ENCODE measurements around the gene TTC19.

DNA sequence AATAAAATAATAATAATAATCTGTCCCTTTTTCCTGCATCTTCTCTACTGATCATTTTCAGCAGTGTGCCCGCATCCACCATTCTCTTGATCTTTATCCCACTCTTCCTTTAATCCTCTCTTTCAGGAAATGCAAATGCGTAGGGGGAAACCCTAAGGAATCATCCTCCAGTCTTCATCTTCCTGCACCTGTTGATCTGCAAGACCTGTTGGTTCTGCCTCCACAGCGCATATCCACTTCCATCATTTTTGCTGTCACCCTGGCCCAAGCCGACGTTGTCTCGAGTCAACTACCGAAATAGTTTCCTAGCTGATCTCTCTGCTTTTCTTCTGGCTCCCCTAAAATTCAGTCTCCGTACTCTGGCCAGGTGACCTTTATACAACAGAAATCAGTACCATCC is 30.2 kb upstream of the TTC19 start:
- TF ChIP-seq, protein P1, sequence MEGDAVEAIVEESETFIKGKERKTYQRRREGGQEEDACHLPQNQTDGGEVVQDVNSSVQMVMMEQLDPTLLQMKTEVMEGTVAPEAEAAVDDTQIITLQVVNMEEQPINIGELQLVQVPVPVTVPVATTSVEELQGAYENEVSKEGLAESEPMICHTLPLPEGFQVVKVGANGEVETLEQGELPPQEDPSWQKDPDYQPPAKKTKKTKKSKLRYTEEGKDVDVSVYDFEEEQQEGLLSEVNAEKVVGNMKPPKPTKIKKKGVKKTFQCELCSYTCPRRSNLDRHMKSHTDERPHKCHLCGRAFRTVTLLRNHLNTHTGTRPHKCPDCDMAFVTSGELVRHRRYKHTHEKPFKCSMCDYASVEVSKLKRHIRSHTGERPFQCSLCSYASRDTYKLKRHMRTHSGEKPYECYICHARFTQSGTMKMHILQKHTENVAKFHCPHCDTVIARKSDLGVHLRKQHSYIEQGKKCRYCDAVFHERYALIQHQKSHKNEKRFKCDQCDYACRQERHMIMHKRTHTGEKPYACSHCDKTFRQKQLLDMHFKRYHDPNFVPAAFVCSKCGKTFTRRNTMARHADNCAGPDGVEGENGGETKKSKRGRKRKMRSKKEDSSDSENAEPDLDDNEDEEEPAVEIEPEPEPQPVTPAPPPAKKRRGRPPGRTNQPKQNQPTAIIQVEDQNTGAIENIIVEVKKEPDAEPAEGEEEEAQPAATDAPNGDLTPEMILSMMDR (conservative IDR thresholded peaks at IDR 0.05; ENCODE audit: low read depth in 2 of 2) = no peak
- TF ChIP-seq, protein P2, sequence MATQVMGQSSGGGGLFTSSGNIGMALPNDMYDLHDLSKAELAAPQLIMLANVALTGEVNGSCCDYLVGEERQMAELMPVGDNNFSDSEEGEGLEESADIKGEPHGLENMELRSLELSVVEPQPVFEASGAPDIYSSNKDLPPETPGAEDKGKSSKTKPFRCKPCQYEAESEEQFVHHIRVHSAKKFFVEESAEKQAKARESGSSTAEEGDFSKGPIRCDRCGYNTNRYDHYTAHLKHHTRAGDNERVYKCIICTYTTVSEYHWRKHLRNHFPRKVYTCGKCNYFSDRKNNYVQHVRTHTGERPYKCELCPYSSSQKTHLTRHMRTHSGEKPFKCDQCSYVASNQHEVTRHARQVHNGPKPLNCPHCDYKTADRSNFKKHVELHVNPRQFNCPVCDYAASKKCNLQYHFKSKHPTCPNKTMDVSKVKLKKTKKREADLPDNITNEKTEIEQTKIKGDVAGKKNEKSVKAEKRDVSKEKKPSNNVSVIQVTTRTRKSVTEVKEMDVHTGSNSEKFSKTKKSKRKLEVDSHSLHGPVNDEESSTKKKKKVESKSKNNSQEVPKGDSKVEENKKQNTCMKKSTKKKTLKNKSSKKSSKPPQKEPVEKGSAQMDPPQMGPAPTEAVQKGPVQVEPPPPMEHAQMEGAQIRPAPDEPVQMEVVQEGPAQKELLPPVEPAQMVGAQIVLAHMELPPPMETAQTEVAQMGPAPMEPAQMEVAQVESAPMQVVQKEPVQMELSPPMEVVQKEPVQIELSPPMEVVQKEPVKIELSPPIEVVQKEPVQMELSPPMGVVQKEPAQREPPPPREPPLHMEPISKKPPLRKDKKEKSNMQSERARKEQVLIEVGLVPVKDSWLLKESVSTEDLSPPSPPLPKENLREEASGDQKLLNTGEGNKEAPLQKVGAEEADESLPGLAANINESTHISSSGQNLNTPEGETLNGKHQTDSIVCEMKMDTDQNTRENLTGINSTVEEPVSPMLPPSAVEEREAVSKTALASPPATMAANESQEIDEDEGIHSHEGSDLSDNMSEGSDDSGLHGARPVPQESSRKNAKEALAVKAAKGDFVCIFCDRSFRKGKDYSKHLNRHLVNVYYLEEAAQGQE (IDR thresholded peaks at IDR 0.05; ENCODE audit: unreplicated experiment) = no peak
- no peak for TF ChIP-seq JUNB (IDR thresholded peaks at IDR 0.05; ENCODE audit: unreplicated experiment)
- TF ChIP-seq POLR2AphosphoS5 (IDR thresholded peaks at IDR 0.05; ENCODE audit: low read depth) = no peak
- TF ChIP-seq ZNF331 (CRISPR knock-in tag; IDR thresholded peaks at IDR 0.05; ENCODE audit: low read depth) = no peak
- TF ChIP-seq EZH2phosphoT487 (IDR thresholded peaks at IDR 0.05; ENCODE audit: unreplicated experiment) = no peak
- TF ChIP-seq, protein P3, sequence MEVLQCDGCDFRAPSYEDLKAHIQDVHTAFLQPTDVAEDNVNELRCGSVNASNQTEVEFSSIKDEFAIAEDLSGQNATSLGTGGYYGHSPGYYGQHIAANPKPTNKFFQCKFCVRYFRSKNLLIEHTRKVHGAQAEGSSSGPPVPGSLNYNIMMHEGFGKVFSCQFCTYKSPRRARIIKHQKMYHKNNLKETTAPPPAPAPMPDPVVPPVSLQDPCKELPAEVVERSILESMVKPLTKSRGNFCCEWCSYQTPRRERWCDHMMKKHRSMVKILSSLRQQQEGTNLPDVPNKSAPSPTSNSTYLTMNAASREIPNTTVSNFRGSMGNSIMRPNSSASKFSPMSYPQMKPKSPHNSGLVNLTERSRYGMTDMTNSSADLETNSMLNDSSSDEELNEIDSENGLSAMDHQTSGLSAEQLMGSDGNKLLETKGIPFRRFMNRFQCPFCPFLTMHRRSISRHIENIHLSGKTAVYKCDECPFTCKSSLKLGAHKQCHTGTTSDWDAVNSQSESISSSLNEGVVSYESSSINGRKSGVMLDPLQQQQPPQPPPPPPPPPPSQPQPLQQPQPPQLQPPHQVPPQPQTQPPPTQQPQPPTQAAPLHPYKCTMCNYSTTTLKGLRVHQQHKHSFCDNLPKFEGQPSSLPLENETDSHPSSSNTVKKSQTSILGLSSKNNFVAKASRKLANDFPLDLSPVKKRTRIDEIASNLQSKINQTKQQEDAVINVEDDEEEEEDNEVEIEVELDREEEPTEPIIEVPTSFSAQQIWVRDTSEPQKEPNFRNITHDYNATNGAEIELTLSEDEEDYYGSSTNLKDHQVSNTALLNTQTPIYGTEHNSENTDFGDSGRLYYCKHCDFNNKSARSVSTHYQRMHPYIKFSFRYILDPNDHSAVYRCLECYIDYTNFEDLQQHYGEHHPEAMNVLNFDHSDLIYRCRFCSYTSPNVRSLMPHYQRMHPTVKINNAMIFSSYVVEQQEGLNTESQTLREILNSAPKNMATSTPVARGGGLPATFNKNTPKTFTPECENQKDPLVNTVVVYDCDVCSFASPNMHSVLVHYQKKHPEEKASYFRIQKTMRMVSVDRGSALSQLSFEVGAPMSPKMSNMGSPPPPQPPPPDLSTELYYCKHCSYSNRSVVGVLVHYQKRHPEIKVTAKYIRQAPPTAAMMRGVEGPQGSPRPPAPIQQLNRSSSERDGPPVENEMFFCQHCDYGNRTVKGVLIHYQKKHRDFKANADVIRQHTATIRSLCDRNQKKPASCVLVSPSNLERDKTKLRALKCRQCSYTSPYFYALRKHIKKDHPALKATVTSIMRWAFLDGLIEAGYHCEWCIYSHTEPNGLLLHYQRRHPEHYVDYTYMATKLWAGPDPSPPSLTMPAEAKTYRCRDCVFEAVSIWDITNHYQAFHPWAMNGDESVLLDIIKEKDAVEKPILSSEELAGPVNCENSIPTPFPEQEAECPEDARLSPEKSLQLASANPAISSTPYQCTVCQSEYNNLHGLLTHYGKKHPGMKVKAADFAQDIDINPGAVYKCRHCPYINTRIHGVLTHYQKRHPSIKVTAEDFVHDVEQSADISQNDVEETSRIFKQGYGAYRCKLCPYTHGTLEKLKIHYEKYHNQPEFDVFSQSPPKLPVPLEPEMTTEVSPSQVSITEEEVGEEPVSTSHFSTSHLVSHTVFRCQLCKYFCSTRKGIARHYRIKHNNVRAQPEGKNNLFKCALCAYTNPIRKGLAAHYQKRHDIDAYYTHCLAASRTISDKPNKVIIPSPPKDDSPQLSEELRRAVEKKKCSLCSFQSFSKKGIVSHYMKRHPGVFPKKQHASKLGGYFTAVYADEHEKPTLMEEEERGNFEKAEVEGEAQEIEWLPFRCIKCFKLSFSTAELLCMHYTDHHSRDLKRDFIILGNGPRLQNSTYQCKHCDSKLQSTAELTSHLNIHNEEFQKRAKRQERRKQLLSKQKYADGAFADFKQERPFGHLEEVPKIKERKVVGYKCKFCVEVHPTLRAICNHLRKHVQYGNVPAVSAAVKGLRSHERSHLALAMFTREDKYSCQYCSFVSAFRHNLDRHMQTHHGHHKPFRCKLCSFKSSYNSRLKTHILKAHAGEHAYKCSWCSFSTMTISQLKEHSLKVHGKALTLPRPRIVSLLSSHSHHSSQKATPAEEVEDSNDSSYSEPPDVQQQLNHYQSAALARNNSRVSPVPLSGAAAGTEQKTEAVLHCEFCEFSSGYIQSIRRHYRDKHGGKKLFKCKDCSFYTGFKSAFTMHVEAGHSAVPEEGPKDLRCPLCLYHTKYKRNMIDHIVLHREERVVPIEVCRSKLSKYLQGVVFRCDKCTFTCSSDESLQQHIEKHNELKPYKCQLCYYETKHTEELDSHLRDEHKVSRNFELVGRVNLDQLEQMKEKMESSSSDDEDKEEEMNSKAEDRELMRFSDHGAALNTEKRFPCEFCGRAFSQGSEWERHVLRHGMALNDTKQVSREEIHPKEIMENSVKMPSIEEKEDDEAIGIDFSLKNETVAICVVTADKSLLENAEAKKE (CRISPR knock-in tag; IDR thresholded peaks at IDR 0.05) = no peak
- no peak for TF ChIP-seq EZH2 (IDR thresholded peaks at IDR 0.05; ENCODE audit: low read depth, unreplicated experiment)
- no peak for TF ChIP-seq CREB1 (CRISPR knock-in tag; IDR thresholded peaks at IDR 0.05; ENCODE audit: low read depth)
- no peak for TF ChIP-seq ZNF114 (CRISPR knock-in tag; IDR thresholded peaks at IDR 0.05)
- no peak for TF ChIP-seq STAT1 (IDR thresholded peaks at IDR 0.05; ENCODE audit: unreplicated experiment)
- TF ChIP-seq, protein P4, sequence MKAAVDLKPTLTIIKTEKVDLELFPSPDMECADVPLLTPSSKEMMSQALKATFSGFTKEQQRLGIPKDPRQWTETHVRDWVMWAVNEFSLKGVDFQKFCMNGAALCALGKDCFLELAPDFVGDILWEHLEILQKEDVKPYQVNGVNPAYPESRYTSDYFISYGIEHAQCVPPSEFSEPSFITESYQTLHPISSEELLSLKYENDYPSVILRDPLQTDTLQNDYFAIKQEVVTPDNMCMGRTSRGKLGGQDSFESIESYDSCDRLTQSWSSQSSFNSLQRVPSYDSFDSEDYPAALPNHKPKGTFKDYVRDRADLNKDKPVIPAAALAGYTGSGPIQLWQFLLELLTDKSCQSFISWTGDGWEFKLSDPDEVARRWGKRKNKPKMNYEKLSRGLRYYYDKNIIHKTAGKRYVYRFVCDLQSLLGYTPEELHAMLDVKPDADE (IDR thresholded peaks at IDR 0.05) = no peak
